GM12872 (cell line): ENCODE measurements around the gene WEE1.

Experiments
- TF ChIP-seq, protein P1 (sequence below): IDR thresholded peaks from 3 replicates; pipeline ENCODE4 v1.5.1; 2011; ENCODE audit warnings: low read depth, mild to moderate bottlenecking, low read length, moderate library complexity; ENCODE audit not compliant: insufficient read depth

Gene WEE1

DNA sequence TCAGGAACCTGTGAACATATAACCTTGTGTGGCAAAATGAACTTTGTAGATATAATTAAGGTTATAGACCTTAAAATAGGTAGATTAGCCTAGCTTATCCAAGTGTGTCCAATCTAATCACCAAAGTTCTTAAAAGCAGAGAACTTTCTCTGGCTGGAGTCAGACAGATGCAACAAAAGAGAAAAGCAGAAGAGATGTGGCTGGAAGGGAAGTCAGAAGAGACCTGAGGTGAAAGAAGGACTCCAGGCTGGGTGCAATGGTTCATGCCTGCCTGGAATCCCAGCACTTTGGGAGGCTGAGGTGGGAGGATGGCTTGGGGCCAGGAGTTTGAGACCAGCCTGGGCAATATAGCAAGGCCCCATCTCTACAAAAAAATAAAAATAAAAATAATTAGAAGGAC lies 51.0 kb downstream of the WEE1 start:
- TF ChIP-seq, protein P1, sequence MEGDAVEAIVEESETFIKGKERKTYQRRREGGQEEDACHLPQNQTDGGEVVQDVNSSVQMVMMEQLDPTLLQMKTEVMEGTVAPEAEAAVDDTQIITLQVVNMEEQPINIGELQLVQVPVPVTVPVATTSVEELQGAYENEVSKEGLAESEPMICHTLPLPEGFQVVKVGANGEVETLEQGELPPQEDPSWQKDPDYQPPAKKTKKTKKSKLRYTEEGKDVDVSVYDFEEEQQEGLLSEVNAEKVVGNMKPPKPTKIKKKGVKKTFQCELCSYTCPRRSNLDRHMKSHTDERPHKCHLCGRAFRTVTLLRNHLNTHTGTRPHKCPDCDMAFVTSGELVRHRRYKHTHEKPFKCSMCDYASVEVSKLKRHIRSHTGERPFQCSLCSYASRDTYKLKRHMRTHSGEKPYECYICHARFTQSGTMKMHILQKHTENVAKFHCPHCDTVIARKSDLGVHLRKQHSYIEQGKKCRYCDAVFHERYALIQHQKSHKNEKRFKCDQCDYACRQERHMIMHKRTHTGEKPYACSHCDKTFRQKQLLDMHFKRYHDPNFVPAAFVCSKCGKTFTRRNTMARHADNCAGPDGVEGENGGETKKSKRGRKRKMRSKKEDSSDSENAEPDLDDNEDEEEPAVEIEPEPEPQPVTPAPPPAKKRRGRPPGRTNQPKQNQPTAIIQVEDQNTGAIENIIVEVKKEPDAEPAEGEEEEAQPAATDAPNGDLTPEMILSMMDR, result no peak

DNA sequence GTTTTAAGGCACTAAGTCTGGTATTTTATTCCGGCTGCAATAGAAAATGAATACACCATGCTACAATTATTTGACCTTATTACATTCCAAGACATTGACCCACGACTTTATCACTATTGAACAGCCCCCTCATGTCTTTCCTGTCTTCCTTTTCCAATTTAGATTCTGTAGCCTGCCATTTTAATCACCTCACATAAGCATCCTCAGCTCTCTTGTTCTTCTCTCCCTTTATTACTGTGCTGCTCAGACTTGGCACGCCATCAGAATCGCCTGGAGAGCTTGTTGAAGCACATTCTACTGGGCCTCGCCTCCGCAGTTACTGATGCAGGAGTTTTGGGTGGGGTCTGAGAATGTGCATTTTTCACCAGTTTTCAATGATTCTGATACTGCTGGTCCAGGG lies 51.7 kb downstream of the WEE1 start:
- TF ChIP-seq, protein P1, result no peak

DNA sequence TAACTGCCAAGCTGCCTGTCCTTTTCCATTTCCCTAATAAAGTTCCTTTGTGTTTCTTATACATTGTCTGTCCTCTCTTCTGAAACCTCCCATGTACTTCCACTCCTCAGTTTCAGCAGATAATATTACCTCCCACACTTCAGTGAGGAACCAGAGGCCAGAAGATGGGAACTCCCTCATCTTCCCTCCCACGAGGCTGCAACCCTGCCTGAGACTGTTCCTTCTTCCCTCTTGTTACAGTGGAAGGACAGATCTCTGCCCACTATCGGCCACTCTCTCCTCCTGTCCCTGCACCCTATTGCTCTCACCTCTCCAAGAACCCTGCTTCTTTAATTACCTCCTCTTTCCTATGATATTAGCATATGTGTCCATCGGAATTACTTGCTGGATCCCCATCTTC lies 52.3 kb downstream of the WEE1 start:
- TF ChIP-seq, protein P1, result no peak

DNA sequence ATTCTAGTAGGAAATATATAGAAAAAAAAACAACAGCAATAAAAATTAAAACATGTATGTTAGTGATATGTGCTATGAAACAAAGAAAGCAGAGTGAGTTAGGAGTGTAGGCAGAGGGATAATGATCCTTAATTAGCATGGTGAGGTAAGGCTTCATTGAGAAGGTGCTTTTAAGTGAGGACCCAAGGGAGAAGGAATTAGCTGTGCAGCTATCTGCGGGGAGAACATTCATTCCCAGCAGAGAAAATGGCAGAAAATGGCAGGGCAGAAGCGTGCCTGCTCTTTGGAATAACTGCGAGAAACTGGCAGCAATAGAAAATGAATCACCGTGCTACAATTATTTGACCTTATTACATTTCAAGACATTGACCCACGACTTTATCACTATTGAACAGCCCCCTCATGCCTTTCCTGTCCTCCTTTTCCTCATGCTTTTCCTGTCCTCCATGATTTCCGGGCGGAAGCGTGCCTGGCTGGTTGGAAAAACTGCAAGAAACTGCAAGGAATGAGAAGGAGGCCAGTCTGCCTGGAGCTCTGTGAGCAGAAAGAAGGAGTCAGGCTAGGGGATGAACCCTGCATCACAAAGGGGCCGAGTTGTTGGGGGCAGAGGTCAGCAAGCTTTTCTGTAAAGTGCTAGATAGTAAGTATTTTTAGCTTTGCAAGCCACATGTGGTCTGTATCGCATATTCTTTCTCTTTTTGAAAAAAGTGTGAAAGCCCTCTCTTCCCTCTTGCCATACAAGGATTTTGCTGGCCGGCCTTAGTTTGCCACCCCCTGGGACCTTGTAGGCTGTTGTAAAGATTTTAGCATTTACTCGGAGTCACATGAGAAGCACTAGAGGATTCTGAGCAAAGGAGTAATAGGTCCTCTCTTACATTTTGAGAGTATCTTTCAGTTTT lies 53.3 kb downstream of the WEE1 start:
- TF ChIP-seq, protein P1, result no peak

DNA sequence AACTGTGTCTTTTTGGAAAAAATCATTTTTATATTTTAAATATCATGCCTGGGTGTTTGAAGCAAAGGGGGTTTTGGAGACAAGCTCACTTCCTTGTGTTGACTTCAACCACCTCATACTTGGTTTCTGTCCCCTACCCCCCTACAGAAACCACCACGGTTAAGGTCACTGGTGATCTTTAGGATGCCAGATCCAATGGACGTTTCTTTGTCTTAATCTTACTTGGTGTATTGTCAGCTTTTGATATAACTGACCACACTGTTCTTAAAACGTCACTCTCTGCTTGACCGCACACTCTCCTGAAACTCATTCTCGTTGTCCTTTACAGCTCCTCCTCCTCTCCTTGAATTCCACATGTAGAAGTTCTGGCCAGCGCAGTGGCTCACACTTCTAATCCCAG lies 55.6 kb downstream of the WEE1 start:
- TF ChIP-seq, protein P1, result no peak

DNA sequence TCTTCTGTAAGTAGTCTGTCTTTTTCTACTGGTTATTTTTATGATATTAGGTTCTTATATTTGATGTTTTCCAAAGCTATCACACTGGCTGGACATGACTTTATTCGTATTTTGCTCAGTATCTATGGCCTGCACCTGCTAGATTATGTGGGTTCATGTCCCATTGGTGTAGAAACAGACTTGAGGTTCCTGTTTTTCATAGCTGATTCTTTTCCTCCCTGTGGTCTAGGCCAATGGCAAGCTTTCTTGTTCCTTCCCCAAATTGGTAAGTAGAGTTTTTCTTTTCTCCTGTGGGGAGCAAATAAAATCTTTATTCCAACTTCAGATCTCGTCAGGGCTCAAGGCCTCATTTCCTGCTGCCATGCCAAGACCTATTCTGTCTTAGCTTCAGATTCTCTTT lies 60.2 kb downstream of the WEE1 start:
- TF ChIP-seq, protein P1, result no peak

DNA sequence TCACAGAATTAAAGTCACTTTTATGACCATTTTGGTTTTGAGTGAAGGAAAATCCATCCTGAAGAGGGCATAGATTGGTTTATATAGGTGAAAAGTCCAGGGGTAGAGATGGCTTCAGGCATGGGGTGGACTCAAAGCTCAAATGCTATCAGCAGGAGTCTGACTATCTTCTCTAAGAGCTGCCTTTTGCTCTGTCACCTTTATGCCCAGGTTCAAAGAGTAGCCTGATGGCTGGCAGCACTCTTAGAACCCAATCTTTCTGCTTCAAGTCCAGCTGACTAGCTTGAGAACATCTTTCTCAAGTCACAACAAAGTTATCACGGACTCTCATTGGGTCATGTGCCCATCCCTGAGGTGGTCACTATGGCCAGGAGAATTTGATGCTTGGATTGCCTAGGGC lies 63.2 kb downstream of the WEE1 start:
- TF ChIP-seq, protein P1, result no peak
